RCC 7860 (cell line): ENCODE results near the gene HOXB13.

Source experiments
- DNase-seq: peaks from one replicate; pipeline ENCODE4 v3.0.0-alpha.2; 2015; ENCODE audit warnings: low spot score
- FAIRE-seq: peaks from 2 replicates; lab custom pipeline; 2012; peaks lifted over from hg19 to GRCh38; lab: Jason Lieb, UNC

Gene HOXB13

GRCh38 chr17:48728232-48729231, at the start of gene HOXB13:
Gene HOXB13 (minus strand): TSS chr17:48728750. CDS start chr17:48728593, 157 bp downstream.
- DNase-seq, result no peak
- no peak for FAIRE-seq

DNA sequence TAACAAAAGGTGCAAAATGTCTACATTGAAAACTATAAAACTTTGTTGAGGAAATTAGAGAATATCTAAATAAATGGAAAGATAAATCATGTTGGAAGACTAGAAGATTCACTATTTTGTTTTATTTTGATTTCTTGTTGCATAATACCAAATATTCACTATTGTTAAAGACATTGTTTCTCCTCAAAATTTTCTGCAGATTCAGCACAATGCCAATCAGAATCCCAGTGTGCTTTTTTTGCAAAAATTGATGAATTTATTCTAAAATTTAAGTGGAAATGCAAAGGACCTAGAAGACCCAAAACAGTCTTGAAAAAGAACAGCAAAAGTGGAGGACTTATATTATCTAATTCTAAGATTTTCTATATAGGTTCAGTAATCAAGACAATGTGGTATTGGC, 48.1 kb upstream of the HOXB13 start:
- no peak for DNase-seq
- no peak for FAIRE-seq

GRCh38 chr17:48773245-48773644, 44.7 kb upstream of the HOXB13 start:
- no peak for DNase-seq
- no peak for FAIRE-seq

- no peak for FAIRE-seq
- DNase-seq, result no peak
These were observed 42.4 kb upstream of the HOXB13 start for GRCh38 chr17:48770954-48771353.

DNA sequence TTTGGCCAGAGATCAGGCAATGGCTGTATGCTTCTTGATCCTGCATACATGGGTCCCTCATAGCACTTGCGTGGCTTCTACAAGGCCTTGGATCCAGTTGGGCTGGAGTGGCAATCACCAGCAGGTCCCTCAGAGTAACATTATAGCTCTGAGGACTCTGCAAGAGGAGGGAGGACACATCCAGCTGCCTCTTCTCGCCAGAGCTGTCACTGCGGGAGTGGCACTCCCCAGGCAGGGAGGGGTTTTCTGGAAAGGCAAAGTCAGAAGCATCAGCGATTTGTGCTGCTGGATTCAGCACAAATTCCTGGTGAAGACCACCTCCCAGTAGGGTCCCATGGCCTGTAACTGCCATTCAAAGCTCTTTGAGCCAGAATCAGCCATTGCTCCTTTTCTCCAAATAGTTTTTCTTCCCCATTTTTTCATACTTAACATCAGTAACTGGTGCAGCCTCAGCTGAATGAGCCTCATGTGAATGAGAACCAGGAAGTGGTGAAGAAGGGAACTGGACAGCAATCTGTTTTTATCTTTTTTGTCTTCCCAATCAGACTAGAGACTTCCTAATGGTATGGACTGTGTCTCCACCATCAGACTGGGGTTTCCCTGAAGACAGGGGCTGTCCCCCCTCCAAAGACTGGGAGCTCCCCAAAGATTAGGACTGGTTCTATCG, 40.6 kb upstream of the HOXB13 start:
- FAIRE-seq, result no peak
- DNase-seq, result no peak

GRCh38 chr17:48767263-48767774, 38.8 kb upstream of the HOXB13 start:
- FAIRE-seq, result no peak
- no peak for DNase-seq

DNA sequence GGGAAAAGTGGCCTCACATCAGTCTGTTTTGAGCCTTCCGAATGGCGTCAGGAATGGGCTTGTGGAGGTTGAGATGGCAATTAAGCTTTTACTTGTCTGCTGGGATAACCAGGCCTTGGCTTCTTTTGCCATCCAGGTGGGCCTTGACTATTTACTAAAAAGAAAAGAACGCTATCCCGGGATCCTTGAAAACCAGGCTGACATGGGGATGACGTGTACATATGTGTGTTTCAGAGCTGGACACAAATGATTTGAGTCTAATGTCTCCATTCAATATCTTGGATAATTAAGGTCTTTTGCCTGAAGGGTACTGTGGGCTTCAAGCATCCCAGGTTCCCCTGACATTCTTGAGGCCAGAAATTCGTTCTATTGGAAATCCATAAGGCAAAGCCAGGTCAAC, 32.6 kb upstream of the HOXB13 start:
- no peak for FAIRE-seq
- no peak for DNase-seq

DNA sequence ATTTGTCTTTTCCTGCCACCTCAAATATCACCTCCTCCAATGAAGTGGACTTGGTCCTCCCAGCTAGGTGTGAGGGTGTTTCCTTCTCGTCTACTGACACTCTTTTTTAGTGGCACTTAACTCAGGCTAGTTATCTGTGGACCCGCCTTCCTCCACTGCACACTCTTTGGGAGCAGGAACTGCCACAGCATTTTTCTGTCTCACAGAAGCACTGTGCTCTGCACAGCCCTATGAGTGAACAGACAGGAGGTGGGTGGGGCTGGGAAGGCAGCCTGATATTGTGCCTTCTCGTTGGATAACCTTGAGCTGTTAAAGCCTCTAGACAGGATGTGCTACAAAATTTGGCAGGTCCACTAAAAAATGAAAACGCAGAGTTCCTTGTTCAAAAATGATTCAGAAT, 31.9 kb upstream of the HOXB13 start:
- no peak for FAIRE-seq

GRCh38 chr17:48759288-48759687, 30.7 kb upstream of the HOXB13 start:
- DNase-seq, result no peak
- FAIRE-seq, result no peak

More for the DNA sequence above, 31.9 kb upstream of the HOXB13 start:
- DNase-seq, result no peak

- no peak for FAIRE-seq
These were observed 29.0 kb upstream of the HOXB13 start for GRCh38 chr17:48757524-48757961.

GRCh38 chr17:48756830-48757251, 28.3 kb upstream of the HOXB13 start:
- no peak for FAIRE-seq
- no peak for DNase-seq

More at GRCh38 chr17:48757524-48757961, 29.0 kb upstream of the HOXB13 start:
- peak; percentile 50 for DNase-seq

DNA sequence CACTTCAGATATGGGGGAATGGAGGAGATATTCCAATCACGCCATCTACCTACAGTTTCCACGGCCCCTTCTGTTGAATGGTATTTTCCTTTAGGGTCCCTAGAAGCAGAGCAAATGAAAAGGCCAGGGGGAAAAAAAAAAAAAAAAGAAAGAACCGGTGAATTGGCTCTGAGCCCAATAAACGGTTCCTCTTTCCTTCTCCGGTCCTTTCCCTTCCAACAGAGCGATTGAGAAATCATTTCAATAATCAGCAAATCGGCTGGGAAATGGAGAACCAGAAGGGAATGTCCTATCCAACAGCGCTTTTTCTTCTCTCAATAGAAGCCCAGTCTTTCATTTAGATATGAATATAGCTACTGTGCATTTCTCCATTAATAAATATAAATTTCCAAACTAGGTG, 26.8 kb upstream of the HOXB13 start:
- no peak for DNase-seq
- FAIRE-seq, result no peak

GRCh38 chr17:48754500-48755261, 26.1 kb upstream of the HOXB13 start:
- FAIRE-seq (no peak), DNase-seq (no peak)

GRCh38 chr17:48753794-48754499, 25.4 kb upstream of the HOXB13 start:
- DNase-seq (peak; percentile 83), FAIRE-seq (peak; percentile 91)

GRCh38 chr17:48752399-48753288, 24.1 kb upstream of the HOXB13 start:
- no peak for DNase-seq

GRCh38 chr17:48751733-48752398, 23.3 kb upstream of the HOXB13 start:
- FAIRE-seq (no peak), DNase-seq (no peak)

More at GRCh38 chr17:48752399-48753288, 24.1 kb upstream of the HOXB13 start:
- no peak for FAIRE-seq

- DNase-seq (no peak), FAIRE-seq (no peak)
These were observed 22.6 kb upstream of the HOXB13 start for GRCh38 chr17:48751172-48751571.
